Measurements from ENCODE around the gene CCDC124.
A peak's percentile ranks its signal among the peaks of the same experiment; 100 is the strongest.

The CCDC124 gene

DNA sequence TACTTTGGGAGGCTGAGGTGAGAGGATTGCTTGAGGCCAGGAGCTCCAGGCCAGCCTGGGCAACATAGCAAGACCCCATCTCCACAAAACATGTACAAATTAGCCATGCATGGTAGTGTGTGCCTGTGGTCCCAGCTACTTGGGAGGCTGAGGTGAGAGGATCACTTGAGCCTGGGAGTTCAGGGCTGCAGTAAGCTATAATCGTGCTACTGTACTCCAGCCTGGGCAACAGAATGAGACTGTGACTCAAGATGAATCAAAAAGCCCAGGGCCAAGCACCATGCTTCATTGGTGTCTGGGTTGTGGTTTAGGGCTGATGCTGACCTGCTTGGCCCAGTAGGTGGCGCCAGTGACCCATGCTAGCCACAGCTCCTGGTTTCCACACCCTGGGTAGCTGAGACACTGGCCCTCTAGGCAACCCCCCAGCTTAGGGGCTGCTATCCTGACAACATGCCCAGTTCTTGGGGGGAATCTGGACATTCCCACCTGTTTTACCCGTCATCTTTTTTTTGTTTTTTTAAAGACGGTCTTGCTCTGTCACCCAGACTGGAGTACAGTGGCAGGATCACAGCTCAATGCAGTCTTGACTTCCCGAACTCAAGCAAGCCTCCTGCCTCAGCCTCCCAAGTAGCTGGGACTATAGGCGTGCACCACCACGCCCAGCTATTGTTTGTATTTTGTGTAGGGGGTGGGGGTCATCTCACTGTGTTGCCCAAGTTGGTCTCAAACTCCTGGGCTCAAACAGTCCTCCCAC is 5.5 kb downstream of the CCDC124 start:
- TF ChIP-seq CTCF (conservative IDR thresholded peaks at IDR 0.05; ENCODE audit: low read length), result peak; percentile 95
- H3K4me3 ChIP-seq (ENCODE audit: low read length), result no peak overlapping the region
- peak; percentile 81 for DNase-seq (ENCODE audit: low read depth)

DNA sequence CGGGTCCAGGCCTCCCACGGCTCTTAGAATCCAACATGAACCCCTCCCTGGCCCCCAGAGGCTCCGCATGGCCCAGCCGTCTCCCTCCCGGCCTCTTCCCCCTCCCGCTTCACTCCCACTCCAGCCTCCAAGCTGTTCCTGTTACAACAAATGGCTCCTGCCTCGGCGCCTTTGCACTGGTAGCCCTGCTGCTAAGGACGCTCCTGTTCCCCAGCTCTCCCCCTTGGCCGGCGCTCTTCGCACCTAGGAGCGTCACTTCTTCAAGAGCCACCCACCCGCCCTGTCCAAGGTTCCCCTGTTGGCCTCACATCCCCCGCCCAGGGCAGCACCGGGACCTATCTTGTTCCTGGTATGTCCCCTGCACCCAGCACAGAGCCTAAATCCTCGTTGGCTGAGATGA is 9.4 kb downstream of the CCDC124 start:
- no peak for TF ChIP-seq CTCF (conservative IDR thresholded peaks at IDR 0.05; ENCODE audit: low read length)
- DNase-seq (ENCODE audit: low read depth), result no peak
- H3K4me3 ChIP-seq (ENCODE audit: low read length), result no peak overlapping the region

DNA sequence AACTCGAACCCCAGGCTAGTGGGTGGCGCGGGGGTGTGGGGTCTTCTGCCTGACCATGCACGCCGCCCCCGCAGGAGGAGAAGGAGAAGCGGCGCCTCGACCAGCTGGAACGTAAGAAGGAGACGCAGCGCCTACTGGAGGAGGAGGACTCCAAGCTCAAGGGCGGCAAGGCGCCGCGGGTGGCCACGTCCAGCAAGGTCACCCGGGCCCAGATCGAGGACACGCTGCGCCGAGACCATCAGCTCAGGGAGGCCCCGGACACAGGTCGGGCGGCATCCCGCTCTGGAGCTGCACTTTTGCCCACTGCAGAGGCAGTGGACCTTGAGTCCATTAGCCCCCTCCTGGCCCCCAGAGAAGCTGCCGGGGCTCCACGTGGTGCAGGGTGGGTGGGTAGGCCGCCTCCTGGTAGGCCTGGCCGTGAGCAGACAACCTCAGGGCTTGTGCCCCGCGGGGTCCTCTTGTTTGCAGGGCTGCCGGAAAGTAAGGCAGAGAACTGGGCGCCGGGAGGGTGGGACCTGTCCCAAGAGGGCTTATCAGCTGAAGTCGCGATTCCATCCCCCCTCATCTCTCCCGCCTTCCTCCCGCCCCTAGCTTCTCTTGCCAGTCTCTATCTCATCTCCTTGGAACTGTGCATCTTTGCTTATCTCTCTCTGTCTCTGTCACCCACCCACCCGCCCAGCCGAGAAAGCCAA is 9.9 kb downstream of the CCDC124 start:
- DNase-seq (ENCODE audit: low read depth), result no peak
- no peak for TF ChIP-seq CTCF (conservative IDR thresholded peaks at IDR 0.05; ENCODE audit: low read length)
- no peak overlapping the region for H3K4me3 ChIP-seq (ENCODE audit: low read length)

DNA sequence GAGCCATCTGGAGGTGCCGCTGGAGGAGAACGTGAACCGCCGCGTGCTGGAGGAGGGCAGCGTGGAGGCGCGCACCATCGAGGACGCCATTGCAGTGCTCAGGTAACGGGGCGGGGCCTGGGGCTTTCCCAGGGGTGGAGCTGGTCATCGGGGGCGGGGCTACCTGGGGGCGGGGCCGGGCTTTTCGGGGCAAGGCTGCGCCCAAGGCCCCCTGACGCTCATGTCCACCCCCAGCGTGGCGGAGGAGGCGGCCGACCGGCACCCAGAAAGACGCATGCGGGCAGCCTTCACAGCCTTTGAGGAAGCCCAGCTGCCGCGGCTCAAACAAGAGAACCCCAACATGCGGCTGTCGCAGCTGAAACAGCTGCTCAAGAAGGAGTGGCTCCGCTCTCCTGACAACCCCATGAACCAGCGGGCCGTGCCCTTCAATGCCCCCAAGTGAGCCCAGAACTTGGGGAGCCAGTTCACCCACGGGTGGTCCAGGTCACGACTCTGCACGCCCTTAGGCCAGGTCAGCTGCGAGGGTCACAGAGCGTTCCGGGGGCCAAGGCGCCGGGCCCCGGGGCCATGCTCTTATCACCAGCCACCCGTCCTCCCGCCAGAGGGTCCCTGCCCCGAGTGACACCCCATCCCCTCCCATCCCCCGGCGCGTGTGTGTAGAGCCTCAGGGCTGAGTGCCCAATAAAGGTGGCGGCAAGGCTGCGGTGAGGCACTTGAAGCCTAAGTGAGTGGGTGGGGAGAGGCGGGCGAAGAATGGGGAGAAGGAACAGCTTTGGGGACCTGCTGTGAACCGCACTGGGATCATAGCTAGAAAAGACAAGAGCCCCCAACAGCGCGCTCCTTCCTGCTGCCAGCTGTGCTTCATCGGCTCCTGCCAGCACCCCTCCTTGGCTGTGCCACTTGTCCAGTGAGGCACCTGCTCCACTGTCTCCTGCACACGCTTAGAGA is 10.7 kb downstream of the CCDC124 start:
- no peak for DNase-seq (ENCODE audit: low read depth)

GRCh38 chr19:17944301-17944700 is 11.5 kb downstream of the CCDC124 start:
- peak; percentile 78 for DNase-seq (ENCODE audit: low read depth)
- H3K4me3 ChIP-seq (ENCODE audit: low read length), result no peak overlapping the region
- no peak for TF ChIP-seq CTCF (conservative IDR thresholded peaks at IDR 0.05; ENCODE audit: low read length)

More for the DNA sequence above, 10.7 kb downstream of the CCDC124 start:
- no peak overlapping the region for H3K4me3 ChIP-seq (ENCODE audit: low read length)
- TF ChIP-seq CTCF (conservative IDR thresholded peaks at IDR 0.05; ENCODE audit: low read length), result no peak

DNA sequence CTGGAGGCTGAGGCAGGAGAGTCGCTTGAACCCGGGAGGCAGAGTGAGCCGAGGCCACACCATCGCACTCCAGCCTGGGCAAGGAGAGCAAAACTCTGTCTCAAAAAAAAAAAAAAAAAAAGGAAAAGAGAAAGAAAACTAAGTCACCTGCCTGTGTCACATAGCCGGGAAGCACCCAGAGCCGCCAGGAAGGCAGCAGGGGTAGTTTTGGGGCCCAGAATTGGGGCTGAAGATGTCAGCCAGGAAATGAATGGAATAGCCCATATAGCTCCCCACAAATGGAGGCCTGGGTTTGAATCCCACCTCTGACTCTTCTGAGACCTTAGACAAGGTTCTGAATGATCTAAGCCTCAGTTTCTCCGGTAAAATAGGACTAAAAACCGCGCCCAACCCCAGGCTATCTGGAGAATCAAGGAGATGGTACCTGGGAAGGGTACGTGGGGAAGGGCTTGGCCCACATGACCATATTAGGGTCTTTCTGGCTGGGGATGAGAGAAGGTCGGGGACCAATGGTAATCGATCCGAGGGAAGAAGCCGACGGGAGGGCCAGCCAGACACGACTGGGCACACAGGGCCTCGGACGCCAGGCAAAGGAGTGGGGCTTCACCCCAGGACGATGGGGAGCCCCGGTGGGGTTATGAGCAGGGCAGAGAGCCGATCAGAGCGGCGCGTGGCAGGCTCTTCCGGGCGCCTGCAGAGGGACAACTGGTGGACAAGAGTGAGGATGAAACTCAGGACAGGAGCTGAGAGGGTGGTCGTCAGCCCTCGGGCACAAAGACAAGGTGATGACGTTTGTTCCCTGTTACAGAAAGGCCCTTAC is 14.4 kb downstream of the CCDC124 start:
- peak overlapping the region; percentile 67 for H3K4me3 ChIP-seq (ENCODE audit: low read length)
- no peak for DNase-seq (ENCODE audit: low read depth)
- 0 out of 2 replicates have a peak, but pooled peaks have one; percentile 3 for TF ChIP-seq CTCF (conservative IDR thresholded peaks at IDR 0.05; ENCODE audit: low read length)

Measured in AG10803 (cell line).